ENCODE measurements around the gene GALNT2.

DNA sequence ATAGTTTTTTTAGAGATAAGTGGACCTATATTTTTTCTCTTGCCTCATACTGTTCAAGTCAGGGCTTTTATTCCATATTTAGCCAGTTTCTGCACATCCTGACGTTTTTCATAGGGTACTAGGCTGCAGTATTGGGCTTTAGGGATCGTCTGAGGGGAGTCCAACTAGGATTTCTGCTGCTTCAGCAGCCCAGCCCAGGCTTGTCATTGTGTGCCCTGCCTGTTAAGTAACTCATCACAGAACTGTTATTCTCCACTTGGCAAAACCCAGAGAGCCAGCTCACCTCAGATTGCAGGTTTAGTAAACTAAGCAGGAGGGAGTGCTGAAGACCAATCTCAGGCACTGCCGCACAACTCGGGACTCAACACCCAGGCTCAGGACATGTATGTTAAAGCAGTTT lies 2.8 kb downstream of the GALNT2 start:
- TF ChIP-seq, protein P1, sequence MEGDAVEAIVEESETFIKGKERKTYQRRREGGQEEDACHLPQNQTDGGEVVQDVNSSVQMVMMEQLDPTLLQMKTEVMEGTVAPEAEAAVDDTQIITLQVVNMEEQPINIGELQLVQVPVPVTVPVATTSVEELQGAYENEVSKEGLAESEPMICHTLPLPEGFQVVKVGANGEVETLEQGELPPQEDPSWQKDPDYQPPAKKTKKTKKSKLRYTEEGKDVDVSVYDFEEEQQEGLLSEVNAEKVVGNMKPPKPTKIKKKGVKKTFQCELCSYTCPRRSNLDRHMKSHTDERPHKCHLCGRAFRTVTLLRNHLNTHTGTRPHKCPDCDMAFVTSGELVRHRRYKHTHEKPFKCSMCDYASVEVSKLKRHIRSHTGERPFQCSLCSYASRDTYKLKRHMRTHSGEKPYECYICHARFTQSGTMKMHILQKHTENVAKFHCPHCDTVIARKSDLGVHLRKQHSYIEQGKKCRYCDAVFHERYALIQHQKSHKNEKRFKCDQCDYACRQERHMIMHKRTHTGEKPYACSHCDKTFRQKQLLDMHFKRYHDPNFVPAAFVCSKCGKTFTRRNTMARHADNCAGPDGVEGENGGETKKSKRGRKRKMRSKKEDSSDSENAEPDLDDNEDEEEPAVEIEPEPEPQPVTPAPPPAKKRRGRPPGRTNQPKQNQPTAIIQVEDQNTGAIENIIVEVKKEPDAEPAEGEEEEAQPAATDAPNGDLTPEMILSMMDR (IDR thresholded peaks at IDR 0.05; ENCODE audit: low read length): no peak
- TF ChIP-seq EZH2 (optimal IDR thresholded peaks at IDR 0.05; ENCODE audit: low read depth, low read length): no peak

All from MM.1S (cell line).